ENCODE data around the gene TACC3. TPM values are rescaled to one million over a fixed set of nuclear protein-coding genes. Genes with fewer than 3 reads are reported as not detected.

TACC3 gene
- total RNA-seq, 3 donors from 2014 or later, result 12.0 to 30.2 (median 12.7) TPM

DNA sequence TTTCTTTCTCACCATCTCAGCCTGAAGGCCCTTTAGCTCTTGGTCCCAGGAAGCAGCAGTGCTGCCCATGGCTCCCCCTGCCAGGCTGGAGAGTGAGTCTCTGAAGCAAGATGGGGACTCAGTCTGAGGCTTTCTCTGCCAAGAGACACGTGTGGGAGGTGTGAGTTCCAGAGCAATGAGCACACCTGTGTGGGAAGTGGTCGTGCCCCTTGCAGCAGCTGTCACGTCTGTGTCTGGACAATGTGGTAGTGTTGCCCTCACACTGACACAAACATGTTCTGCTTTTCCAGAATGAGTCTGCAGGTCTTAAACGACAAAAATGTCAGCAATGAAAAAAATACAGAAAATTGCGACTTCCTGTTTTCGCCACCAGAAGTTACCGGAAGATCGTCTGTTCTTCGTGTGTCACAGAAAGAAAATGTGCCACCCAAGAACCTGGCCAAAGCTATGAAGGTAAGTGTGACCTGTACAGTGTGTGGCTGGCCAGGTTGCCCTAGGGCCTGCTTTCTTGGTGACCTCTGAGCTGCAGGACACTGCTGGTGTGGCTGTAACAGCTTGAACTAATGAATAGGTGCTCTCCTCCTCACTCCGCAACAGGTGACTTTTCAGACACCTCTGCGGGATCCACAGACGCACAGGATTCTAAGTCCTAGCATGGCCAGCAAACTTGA is 1.9 kb downstream of the TACC3 start:
- Histone ChIP-seq H3K4me3 (no peak overlapping the region), H3K4me1 (ENCODE audit: low read depth) (peaks cover 34% of the 10 kb centered on the region), H3K36me3 (ENCODE audit: low read depth) (no peaks in the 10 kb centered on the region), H3K9me3 (no peaks in the 10 kb centered on the region)
- peak in 1 of 3 donors; percentile 56 for DNase-seq
- ATAC-seq, result no peak
- intact Hi-C loops (cut with DNase I, micrococcal nuclease), result no loop called here
- TF ChIP-seq, protein P1, sequence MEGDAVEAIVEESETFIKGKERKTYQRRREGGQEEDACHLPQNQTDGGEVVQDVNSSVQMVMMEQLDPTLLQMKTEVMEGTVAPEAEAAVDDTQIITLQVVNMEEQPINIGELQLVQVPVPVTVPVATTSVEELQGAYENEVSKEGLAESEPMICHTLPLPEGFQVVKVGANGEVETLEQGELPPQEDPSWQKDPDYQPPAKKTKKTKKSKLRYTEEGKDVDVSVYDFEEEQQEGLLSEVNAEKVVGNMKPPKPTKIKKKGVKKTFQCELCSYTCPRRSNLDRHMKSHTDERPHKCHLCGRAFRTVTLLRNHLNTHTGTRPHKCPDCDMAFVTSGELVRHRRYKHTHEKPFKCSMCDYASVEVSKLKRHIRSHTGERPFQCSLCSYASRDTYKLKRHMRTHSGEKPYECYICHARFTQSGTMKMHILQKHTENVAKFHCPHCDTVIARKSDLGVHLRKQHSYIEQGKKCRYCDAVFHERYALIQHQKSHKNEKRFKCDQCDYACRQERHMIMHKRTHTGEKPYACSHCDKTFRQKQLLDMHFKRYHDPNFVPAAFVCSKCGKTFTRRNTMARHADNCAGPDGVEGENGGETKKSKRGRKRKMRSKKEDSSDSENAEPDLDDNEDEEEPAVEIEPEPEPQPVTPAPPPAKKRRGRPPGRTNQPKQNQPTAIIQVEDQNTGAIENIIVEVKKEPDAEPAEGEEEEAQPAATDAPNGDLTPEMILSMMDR (IDR thresholded peaks at IDR 0.05), result no peak

DNA sequence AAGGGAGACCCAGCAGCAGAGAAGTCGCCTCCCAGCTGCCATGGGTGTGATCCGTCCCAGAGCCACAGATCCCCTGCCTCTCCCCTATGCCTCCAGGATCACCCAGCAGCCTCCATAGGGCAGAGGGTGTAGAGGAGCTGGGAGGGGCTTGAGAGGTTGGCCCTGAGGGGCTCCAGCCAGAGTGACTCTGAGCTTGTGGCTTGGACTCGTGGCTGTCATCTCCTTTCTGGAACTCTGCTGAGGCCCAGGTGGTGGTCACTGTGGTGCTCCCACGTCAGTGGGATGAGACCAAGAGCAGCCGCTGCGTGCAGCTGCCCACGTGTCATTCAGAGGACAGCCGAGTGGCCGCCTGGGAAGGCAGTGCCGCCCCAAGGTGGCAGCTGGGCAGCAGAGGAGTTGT is 4.2 kb downstream of the TACC3 start:
- DNase-seq (peak in 1 of 3 donors; percentile 53), ATAC-seq (no peak)
- TF ChIP-seq, protein P1 (IDR thresholded peaks at IDR 0.05), result no peak
- H3K9me3 ChIP-seq, result no peaks in the 10 kb centered on the region
- intact Hi-C loops (cut with DNase I, micrococcal nuclease), result no loop called here
- H3K4me1 ChIP-seq (ENCODE audit: low read depth), result peaks cover 16% of the 10 kb centered on the region
- no peak overlapping the region for H3K4me3 ChIP-seq
- H3K36me3 ChIP-seq (ENCODE audit: low read depth), result no peaks in the 10 kb centered on the region

DNA sequence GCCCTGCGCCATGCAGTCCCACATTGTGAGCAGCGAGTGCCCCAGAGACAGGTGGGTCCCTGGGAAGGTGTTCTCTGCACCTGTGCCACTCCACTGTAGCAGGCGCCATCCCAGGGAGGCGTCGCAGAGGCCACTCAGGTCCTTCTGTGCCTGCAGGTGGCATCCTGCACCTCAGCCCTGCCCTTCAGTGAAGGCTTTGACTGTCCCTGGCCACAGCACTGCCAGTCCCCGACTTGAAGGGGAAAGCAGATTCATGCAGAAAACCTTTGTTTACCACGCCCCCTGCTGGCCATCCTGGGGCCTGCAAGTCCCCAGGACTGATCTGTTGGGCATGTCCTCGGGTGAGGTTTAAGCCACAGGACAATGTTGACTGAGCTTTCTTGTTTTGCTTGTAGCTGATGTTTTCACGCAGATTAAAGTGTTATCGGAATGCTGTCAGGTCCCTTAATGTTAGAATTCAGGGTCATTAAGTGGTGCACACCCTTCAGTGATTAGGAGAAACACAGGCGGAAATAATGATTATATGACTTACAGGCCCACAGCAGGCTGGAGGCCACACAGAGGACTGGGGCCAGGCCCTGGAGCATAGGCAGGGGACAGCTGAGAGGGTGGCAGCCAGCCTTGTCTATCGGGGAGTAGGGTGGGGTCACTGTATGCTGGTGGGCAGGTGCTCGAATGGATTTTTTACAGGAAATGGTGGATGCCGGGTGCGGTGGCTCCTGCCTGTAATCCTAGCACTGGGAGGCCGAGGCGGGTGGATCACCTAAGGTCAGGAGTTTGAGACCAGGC is 5.0 kb downstream of the TACC3 start:
- Histone ChIP-seq H3K36me3 (ENCODE audit: low read depth) (no peaks in the 10 kb centered on the region), H3K9me3 (no peaks in the 10 kb centered on the region), H3K4me1 (ENCODE audit: low read depth) (peaks cover 16% of the 10 kb centered on the region), H3K4me3 (no peak overlapping the region)
- ATAC-seq (peak; percentile 78), DNase-seq (peak; percentile 89 to 99 (median 95))
- intact Hi-C loops (cut with DNase I, micrococcal nuclease), result loop anchor here in 1 of 2 donors (2.0 kb wide), 1 partner anchor 34 kb away; no protein-coding TSS in a partner anchor
- TF ChIP-seq, protein P1 (IDR thresholded peaks at IDR 0.05), result peak; percentile 98

DNA sequence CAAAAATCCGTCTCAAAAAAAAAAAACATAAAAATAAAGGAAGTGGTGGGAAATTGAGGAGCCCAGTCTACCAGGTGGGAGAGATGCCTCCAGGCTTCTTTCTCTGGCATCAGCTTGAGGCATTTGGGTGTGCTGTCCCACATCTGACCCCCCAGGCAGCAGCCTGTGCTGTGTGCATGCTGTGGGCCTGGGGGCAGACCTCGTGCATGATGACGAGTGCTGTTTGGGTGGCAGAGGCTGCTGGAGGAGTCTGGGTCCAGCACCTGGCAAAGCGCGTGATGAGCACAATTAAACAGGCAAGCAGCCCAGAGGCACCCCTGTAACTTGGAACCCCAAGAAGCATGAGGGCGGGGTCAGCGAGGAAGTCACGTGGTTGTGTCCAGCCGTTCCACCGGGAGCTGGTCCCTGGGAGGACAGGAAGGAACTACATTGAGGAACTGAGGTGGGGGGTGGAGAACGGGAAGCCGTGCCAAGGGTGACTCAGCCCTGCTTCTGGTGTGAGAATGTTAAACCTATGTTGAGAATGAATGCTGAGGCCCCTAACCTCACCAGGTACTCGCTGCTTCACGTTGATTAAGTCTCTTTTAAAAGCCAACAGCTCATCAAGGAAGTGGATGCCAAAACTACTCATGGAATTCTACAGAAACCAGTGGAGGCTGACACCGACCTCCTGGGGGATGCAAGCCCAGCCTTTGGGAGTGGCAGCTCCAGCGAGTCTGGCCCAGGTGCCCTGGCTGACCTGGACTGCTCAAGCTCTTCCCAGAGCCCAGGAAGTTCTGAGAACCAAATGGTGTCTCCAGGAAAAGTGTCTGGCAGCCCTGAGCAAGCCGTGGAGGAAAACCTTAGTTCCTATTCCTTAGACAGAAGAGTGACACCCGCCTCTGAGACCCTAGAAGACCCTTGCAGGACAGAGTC is 6.1 kb downstream of the TACC3 start:
- H3K4me1 ChIP-seq (ENCODE audit: low read depth), result peaks cover 7% of the 10 kb centered on the region

More for the DNA sequence above, 6.1 kb downstream of the TACC3 start:
- H3K36me3 ChIP-seq (ENCODE audit: low read depth), result no peaks in the 10 kb centered on the region
- TF ChIP-seq, protein P1 (IDR thresholded peaks at IDR 0.05), result no peak
- H3K4me3 ChIP-seq, result no peak overlapping the region
- intact Hi-C loops (cut with DNase I, micrococcal nuclease), result loop anchor here in 1 of 2 donors (2.0 kb wide), 1 partner anchor 35 kb away; no protein-coding TSS in a partner anchor
- peak; percentile 47 for ATAC-seq
- peak in 2 of 3 donors; percentile 55 to 82 for DNase-seq
- H3K9me3 ChIP-seq, result no peaks in the 10 kb centered on the region

All from mucosa of descending colon (tissue), 3 donors.